NCI-H2227 treated with DMSO at 0.1 percent for 48 hours (cell line): Measurements from ENCODE around the gene NTF3.
A peak's percentile ranks its signal among the peaks of the same experiment; 100 is the strongest.

Source experiments
- DNase-seq: peaks from one replicate; lab custom pipeline; 2025; lab: John Stamatoyannopoulos, UW

NTF3 gene

DNA sequence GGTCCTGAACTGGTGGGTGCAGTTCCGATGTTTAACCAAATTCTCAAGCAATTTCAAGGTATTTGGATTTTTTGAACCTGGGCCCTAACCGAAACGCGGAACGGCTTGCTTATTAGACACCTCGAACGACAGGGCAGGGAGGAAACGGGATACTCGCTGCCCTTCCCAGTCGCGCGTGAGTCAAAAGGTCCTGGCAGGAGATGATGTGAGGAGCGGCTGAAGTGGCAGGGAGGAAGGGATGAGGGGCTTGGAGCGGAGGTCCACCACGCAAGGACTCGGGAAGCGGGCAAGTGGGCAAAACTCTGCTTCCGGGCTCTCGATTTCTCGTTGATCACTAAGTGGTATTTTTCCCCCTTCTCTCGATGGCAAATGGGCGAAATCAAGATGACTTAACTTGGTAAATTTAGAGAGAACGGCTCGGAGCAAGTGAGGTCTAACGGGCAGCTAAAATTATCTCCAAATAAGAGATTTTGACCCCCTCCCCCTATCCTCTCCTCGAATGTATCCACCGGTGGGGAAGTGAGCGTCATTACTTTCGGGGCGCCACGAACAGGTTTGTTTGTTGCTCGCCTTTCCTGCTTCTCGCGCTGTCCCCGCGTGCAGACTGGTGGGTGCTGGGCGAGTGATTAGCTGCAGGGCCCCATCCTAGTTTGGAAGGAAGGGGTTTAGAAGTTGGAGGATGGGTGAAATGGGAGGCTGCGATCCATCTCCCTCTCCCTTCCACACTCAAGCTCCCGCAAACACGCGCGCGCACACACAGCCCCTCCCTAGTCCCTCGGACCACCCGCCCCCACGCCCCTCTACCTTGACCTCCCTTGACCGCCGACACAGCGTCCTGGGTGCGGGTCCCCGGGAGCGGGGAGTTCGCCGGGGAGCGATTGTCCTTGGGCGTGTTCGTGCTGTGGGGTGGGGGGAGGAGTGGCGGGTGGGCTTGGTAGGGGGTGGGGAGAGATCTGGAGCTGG is 986 bp upstream of the NTF3 start:
- no peak for DNase-seq

DNA sequence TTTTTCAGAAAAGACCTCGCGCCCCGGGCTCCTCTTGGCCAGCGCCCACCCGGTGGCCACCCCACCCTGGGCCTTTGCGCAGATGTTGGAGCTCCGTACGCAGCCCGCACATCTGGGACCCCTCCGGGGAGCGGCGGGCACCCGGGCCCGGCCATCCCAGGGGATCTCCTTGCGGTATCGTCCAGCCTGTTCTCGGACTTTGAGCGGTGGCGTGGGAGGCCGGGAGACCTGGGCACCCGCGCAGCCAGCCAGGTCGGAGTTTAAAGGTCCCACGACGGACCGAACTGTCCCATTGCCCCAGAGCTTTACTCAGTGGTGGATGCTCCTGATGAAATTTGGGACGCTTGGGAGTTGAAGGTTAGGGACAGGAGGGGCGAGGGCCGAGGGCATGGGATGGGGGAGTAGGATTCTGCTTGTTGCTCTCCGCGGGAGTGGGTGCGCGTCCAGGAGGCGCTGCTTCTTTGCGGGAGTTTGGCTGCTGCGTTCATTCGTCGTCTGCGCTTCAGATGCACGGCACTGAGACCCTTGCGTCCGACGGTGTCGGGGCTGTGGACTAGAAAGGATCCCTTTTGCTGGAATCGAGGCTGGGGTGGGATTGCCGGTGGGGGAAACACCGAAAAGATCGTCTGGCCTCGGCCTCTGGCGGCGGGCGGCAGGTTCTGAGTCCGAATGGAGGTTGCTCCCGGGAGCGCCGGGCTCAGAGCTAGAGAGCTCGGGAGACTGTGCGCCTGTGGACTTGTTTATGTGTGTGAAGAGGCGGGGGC is 1.4 kb downstream of the NTF3 start:
- no peak for DNase-seq

DNA sequence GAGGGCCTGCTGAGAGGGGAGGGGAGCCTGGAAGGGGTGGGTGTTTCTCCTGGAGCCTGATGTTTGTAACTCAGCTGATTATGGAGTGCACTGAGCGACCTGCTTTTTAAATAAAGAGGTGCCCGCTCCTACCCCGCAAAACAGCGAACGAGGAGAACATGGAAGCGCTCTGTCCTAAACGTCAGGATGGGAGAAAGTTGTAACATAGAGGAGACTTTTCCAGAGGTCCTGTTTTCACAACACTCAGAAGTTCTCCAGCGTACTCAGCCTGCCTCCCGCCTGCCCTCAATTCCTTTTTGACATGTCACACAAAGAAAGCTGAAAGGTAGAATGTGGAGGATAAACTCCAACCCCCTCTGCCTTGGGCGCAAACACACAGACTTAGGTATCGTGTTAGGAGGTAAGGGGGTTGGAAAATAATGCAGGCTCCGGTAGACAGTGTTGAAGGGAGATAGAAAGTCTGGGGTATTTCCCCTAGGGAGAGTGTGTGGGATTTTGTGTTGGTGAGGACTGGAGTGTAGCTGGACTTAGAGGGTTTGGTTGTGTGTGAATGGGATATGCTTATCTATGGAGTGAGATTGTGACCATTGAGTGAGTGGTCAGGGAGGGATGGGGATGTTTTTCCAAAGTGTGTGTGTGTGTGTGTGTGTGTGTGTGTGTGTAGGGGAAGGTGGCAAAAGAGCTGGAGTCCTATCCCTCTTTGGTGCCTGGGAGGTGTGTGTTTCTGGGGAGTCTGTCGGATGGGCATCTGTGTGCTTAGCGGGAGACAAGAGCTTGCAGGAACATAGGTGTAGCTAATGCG is 2.1 kb downstream of the NTF3 start:
- no peak for DNase-seq

DNA sequence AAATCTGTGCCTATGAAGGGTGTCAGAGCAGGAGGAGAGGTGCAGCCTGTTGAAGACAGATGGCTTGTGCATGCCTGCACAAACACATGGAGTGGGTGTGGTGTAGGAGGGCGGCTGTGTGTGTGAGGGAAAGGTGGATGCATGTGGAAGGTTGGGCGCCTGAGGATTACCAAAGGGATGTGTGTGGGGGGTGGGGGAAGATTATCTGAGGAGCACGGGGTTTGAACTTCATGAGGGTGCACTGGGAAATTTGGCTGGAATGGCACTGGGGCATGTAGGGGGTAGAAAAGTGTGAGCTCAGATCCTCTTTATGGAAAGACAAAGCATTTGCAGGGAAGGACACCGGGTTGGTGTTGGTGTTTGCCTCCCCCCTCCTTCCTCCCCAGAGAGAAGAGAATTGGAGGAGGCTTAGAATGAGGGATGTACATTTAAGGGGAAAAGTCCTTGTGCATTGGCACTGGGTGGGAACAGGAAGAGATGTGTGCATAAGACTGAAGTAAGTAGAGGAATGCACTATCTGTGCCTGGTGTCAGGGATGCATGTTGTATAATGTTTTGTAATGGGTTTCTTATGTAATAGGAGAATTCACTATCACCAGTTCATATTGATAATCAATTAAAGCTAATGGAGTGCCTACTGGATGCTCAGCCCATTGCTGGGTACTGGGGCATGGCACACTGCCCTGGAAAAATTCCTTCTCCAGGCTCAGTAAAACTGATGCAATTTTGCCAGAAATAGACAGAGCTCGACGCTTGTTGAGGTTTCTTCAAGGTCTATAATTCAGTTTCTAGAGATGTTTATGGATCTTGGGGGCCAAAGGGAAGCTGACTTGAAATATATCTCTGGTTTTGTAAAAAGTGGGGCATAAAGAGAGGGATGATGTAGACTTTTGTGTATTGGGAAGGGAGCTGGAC is 3.0 kb downstream of the NTF3 start:
- DNase-seq = no peak

DNA sequence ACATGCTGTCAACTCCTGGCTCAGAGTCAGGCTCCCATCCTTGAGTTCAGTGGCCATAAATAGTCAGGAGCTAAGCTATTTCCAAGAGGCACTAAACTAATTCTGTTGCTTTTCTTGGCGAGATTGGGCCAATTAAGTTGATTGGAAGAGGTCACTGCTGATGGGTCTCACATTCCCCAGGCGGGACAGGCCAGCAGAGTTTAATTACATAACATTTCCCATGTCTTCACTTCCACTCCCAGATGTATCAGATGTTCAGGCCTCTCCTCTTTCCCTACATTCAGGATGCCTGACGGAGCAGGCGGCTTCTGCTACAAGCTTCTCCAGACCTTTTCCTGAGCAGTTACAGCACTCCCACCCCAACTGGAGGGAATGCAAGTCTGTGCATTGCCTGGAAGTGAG is 5.3 kb downstream of the NTF3 start:
- no peak for DNase-seq

DNA sequence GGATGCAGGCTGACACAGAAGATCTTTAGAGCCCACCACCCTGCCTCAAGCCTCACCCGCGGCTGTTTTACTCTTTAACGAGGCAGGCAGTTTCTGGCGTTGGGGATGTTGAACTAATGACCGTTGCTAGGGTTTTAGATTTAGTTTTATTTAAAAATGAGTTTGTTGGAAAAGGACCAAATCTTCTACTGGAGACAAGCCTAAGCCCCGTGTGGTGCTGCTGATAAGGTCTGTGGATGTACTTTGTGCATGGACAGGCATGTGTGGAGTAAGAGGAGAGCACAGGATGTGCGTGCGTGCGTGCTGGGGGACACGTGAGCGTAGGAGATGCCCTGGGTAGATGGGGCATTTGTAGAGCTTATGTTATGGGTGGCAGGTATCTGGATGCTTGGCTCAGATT is 5.7 kb downstream of the NTF3 start:
- no peak for DNase-seq

DNA sequence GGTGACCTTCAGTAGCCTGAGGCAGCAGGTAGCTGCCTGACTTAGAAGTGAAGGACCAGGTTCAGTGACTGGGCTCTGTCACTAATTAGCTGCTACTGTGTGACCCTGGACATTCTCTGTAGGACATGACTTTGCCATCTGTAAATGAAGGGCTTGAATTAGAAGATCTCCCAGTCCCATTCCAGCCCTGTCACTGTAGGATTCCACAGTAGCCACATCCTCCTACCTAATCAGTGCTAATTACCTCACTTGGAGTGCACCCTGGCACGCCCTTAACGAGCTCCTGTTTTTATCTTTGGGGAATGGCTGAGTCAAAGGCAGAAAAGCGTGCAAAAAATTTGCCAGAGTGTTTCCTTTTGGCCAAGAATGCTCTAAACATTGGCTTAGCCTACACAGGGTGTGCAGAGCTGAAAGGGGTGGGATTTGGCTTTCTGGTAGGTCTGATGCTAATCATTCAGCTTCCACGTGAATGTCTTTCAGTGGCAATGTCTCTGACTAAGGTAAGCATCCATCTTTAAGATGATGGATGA is 6.8 kb downstream of the NTF3 start:
- DNase-seq = no peak

DNA sequence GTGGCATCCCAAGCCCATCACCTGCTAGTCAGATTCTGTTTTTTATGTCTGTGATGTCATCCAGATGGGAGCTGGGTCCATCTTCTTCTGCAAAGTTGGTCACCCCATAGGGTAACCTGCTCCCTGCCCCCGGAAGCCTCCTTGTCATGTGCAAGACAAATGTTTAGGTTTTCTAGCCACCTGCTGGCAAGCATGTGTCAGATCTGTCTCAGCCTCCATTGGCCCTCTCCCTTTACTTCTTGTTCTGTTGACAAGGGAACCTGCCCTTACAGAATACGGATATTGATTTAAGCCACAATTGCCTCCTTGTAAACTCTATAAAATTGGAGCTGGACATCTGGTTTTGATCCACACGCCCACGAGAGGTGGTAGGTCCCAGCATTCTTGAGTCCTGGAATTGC is 7.5 kb downstream of the NTF3 start:
- no peak for DNase-seq

DNA sequence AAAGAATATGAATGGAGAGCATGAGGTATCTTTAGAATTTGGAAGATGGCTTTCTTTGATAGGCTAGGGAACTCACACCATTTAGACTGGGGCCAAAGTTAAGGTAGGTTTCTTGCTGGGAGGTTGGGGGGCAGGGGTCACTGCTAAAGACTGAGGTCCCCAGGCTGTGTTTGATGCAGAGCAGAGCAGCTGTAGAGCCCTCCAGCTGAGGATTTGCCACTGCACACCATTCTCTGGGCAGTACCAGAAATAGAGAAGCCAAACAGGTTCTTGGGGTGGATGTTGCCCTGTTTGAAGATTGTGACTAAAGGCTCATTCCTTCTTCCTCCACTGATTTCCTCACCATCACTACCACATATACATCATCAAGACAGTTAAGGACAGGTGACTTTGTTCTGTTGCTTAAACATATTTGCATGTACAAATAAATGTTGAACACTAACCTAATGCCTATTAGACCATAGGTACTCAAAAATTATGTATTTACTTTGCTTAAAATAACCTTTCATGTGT is 7.9 kb downstream of the NTF3 start:
- no peak for DNase-seq

DNA sequence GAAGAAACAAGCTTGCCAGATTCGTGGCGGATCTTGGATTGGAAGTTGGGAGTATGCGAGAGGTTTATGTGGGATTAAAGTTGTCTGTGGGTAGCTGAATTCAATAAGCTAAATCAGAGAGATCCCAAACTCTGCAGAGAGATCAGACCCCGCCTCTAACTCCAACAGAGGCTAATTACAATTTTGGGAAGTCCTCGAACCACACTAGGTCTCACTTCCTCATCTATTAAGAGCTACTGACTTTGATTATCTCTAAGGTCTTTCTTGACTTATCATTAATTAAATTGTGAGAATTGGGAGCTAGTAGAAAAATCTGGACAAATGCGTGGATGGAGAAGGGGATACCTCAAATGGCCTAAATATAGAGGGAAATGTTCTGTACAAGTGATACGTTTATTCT is 9.1 kb downstream of the NTF3 start:
- no peak for DNase-seq

DNA sequence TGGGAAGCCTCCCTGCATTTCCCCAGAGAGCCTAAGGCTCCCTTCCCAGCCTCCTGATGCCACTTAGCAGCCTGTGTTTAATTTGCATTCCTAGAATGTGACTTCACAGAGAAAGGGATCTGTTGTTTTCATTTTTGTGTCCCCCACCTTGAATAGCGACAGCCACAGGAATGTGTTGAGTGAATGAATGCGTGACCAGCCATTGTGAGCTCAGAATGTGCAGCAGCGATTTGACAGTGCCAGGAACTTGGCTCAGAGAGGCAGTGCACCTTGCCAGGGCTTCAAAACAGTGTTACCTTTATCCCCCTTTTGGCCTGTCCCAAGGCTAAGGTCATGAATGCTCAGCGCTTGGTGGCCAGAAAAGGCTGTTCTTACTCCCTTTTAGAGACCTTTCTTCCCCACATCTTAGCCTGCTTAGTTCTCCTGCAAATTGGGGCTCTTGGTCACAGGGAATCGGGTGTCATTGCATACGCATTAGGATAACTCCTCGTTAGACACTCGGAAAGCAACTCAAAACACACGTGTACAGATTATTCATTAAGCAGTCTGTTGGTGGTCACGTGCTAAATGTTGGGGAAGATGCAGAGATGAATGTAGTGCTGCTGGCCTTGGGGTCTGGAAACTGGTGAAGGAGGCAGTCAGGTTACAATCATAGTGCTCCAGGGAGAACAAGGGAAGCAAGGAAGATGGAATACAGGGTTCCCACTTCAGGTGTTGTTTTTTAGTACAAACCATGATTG is 9.8 kb downstream of the NTF3 start:
- no peak for DNase-seq

DNA sequence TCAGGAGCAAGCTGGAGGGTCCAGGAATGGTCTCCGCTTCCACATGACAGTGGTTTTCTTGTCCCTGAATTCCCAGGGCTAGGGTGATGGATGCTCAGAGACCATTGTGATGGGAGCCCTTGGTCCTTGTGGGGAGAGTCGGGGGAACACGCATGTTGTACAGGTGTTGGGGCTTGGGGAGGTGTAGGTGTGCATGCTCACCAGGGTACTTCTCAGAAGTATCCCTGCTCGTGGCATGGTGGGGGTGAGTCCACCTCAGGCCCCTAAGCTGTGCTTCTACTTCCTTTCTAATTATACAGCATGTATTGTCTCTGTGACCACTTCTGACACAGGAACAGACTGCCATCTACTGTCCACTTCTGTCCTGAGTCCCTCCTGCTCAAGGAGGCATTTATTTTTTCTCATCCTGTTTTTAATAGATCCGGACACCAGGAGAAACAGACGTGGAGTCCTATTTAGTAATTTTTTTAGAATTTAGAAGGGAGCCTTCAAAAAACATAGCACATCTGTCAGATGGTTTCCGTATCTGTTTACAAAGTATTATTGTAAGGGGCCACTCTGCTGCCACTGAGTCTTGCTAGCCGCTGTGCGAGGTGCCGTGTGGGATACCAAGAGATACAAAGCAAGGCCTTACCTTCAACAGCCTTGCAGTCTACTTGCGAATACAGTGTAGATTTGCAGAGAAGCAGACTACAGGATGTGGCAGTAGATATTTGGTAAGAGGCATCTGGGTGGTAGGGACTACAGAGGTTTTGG is 10.5 kb downstream of the NTF3 start:
- DNase-seq = peak; percentile 55

DNA sequence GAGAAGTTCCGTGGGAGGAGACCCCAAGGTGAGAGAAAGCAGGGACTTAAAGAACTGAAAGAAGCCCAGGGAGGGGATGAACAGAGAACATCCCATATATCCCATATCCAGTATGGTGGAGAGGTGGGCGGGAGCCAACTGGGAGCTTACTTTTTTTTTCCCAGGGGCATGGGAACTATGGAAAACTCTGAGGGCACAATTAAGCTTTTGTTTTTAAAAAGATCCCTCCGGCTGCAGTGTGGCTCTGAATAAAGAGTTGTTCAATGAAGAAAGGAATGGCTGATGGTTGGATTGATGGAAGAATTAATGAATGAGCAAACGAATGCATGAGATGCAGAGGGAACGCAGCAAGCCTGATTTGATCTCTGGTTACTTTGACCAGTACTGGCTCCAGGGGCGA is 12.6 kb downstream of the NTF3 start:
- no peak for DNase-seq

DNA sequence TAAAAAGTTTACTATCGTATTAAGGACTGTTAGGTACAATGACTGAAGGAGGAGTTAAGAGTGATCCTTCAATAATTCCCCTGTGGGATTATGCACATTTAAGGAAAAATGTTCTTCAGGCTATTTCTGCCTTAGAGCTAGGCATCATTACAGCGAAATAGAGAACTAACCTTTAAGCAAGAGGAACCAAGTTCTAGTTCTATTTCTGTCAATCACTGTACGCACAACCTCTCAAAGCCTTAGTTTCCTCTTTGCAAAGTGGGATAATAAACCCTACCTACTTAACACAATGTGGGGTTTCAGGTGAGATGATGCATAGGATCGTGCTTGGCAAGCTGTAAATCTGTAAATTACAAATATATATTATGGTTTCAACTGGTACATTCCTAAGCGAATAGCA is 15.4 kb downstream of the NTF3 start:
- DNase-seq = no peak

DNA sequence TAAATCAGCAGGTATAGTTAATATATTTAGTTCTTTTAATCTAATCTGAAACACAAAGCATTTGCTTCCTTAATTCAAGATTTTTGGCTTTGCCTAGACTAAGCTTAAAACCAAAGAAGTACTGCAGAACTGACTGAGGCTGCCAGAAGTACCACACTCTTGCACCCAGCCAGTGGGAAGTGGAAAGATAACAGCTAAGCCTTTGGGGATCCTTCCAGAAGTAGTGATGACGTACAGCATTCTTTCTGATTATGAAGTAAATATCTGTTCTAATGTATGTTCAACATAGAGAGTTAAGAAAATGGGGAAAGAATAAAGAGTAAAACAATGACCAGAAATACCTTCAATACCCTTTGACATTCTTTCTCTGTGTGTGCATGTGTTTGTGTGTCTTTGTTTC is 19.3 kb downstream of the NTF3 start:
- no peak for DNase-seq

DNA sequence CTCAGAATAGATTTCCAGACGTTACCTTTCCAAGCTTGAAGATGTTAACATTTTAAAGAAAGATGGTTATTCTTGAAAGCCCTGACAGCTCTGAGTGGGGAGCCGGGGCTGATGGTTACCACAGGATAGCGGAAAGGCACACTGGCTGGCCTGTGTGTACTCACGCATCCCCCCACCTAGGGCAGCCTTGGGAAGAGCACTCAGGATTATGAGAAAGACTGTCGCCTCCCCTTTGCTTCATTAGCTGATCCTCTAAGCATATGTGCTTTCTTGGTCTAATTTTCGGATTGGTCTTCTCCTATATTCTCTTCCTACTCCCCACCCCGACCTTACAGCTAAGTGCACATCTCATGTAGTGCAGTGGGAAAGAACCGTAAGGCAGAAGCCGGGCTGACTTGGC is 20.7 kb downstream of the NTF3 start:
- DNase-seq = no peak

DNA sequence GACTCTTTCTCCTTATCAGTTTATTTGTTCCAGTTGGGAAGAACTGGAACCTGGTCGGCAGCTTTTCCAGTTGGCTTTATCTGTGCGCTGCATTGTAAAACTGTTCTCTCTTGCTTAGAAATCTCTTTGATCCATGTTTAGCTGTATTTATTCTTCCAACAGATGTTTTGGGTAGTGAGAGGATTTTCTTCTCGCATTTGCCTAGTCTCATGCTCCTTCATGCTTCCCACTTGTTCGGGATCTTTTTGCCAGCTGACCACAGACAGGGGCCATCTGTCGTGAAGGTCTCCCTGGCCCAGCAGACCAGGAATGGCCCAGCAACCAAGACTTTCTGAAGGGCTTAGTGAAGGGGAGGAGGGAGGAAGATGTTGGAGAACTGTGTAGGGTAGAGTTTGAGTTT is 21.6 kb downstream of the NTF3 start:
- DNase-seq = no peak

DNA sequence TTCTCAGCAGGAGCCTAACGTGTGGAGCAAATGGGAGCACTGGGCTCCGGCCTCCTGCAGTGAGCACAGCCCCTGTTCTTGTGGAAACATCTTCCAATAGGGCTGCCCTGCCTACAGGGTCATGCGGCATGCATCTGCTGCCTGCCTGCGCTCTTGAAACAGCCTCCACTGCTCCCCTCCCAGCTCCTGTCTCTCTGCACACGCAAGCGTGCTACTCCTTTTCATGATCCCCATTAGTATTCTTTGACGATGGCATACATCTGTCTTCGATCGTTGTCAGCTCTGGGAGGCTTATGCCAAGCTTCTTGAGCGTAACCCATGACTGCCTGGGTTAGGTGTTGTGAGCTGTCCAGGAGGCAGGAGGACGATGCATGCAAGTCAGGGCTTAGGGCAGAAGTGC is 23.1 kb downstream of the NTF3 start:
- no peak for DNase-seq

DNA sequence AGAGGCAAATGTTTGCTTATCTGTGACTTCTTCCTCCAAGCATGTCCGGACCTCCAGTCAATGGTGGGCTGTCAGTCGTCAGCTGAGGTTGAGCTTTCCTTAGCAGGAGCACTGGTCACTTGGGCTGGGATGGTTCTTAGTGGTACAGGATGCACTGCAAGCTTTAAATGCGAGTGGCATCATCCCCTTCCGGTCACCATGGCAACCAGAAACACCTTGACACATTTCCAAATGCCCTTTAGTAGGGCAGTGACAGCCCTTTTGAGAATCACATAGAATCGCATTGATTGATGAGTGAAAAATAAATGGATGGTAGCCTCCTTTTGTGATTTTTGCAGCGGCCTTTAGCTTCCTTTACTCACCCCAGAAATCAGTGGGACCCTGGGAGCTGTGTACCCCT is 24.1 kb downstream of the NTF3 start:
- no peak for DNase-seq

DNA sequence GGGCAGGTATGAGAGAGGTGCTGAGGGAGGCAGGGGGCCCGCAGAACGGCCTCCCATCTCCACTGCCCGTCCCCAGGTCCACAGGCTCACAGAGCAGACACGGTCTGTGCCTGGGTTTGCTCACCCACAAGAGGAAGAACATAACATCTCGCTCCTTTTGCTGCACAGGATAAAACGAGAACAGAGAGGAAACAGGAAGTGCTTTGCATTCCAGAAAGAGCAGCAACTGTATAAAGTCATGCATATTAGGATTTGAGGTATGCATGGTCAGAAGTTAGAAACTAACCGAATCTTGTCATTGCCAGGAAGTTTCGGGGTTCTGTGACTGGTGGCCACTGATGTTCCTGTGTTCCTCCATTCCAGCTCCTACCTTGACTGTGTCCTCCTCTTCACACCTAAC is 25.0 kb downstream of the NTF3 start:
- no peak for DNase-seq
